GM21447 (cell line): Measurements from ENCODE around the gene EDN2.

Experiments used
- ATAC-seq: cut with Tn5 transposase; IDR thresholded peaks from one replicate; pipeline ENCODE4 v1.9.1; 2021; ENCODE audit not compliant: unreplicated experiment

The EDN2 gene

DNA sequence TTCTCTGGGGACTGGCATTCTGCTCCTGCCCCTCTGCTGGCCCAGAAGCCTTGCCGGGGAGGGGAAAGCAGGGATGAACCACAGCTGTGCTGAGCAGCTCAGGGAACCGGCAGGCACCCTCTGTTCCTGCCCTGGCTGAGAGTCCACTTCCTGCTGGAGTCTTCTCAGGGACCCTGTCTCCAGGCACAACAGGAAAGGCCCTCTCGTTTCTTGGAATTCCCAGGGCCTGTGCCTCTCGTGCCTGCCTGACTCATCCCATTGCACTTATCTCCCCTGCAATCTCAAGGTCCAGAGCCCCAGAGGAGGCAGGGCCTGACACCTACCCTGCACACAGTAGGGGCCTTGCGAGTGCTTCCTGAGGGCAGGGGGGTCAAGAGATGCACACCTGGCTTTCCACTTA, 1.1 kb upstream of the EDN2 start:
- no peak for ATAC-seq

DNA sequence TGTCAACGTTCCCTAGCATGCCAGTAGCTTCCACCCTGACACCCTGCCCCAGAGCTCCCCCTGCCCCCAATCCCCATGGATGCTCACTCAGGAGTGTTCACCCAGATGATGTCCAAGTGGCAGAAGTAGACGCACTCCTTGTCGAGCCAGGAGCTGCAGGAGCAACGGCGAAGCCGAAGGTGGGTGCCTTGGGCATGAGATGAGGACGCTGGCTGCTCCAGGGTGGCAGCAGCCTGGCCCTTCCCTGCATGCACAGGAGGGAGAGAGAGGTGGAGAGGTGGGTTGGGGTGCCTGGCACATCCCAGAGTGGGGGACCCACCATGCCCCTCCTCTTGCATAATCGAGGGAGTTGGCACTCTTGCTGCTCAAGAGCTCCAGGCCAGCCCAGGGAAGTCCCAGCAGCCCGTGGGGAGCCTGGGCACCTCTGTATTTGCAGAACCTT, 502 bp downstream of the EDN2 start:
- ATAC-seq: no peak

DNA sequence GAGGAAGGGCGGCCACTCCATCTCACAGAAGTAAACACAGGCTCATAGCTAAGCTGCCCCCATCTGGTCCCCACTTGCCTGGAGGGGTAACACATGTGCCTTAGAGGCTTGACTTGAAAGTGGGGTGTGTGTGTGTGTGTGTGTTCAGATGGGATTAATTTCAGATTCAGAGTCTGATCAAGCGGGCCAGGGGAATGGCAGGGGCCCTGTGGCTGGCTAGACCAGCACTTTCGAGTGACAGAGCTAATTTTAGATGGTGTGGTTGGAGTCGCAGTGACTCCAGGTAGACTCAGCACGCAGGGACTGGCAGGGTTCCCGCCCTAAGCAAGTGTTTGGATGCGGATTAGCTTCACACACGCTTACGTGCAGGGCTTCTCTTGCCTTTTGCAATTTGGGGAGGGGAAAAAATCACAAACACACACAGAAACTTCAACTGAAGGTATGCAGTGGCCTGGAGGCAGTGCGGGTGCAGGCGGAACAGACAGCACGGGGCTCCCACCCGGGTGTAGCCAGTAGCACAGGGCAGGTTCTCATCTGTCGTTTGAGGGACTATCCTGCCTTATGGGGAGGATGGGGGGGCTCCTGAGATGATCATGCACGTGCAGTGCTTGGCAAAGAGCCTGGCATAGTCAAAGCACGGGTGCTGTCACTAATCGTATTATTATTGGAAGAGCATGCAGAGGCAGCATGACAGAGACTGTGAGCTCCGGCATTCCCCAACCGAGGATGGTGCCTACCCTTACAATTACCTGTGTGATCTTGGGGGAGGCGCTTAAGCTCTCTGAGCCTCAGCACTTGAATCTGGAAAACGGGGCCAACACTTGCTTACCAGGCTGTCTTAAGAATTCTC, 1.3 kb downstream of the EDN2 start:
- no peak for ATAC-seq

DNA sequence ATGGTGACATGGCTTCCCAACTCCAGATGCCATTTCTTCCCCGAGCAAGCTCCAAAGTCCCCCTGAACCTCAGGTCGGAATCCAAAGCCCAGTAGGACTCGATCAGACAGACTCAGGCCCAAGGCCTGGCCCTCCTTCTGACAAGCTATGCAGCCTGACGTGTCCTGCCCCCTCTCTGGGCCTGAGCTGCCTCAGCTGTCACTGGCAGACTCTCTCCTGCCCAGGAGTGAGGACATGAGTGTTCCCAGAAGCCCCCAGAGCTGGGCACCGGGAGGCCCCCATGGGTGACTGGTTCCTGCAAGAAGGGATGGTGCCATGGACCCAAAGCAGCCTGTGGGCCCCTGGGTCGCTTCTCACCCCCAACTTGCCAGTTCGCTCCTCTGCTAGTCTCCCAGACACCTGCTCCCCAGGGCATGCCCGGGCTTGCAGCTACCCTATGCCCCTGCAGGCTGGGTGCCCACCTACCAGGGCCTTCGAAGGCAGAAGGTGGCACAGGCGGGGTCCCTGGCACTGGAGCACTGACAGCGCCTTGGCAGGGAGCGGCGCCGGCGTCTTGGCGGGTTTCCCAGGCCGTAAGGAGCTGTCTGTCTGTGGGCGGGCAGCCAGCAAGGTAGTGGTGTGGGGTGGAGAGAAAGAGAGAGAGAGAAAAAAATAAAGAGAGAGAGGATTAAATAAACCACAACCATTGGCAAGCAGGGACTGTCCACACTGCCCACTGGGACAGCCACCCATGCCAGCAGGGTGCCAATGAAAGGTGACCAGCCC, 2.3 kb downstream of the EDN2 start:
- no peak for ATAC-seq

DNA sequence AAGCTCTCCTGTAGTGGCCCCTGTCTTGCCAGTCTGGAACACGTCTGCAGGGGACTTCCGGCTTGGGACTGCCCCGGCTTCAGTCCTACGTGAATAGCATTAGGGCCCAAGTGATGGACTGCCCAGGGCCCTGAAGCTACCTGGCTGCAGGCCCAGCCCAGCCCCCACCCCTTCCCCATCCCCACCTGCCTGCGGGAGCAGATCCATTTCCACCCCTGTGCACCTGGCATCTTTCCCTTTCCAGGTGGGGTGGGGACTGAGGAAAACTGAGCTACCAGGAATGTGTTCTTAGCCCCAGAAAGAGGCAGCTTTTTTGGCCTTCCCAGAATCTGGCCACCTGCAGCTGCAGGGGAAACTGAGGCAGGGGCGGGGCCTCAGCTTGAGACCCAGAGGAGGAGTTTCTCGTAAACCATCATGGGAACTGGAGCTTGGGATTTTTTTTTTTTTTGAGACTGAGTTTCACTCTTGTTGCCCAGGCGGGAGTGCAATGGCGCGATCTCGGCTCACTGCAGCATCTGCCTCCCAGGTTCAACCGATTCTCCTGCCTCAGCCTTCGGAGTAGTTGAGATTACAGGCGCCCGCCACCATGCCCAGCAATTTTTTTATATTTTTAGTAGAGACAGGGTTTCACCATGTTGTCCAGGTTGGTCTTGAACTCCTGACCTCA, 3.2 kb downstream of the EDN2 start:
- no peak for ATAC-seq

DNA sequence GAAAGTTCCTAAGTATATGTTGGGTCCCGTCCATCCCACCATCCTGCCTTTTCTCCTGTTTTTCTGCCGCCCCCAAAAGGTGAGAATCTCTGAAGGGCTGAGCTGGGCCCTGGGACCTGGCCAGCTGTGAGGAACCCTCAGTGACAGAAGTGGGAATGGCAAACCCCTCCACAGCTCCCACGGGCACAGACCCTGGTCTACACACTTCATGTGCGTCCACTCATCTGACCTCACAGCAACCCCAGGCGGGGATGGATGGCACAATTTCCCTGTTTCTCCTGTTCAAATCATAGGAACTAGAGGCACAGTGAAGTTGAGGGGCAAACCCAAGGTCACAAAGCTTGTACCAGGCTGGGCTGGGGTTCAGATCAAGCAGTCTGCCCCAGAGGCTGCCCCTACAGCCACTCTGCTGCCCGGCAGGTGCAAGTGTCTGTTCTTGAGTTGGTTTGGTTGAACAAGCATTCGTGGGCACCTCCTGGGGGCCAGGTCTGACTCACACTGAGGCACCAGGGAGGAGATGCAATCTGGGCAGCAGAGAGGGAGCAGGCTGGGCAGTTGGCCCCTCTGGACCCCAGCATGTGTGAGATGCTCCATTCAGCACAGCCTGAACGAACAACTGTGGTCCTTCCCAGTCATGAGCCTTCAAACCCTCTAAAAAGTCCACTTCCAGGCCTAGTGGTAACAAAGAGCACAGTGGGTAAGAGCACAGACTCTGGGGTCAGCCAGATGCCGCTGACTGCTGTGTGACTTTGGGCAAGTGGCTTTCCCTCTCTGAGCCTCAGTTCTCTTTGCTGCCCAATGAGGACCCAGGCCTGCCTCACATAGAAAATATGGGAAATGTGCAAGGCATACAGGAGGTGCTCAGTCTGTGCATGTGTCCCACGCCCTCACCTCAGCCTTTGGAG, 4.0 kb downstream of the EDN2 start:
- no peak for ATAC-seq

DNA sequence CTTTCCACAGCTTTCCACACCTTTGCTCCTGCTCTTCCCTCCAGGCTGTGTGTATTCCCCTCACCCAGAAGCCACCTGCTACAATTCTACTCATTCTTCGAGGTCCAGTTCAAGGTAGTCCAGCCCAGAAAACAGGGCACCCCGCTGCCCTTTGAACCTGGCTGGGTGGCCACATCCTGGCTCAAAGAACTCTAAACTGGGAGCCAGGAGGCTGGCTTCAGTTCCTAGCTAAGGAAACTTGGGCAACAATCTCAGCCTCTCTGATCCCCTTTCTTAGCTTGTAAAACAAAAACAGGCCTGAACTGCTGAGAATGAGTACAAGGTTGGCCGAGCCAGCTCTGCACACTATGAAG, 4.7 kb downstream of the EDN2 start:
- no peak for ATAC-seq

DNA sequence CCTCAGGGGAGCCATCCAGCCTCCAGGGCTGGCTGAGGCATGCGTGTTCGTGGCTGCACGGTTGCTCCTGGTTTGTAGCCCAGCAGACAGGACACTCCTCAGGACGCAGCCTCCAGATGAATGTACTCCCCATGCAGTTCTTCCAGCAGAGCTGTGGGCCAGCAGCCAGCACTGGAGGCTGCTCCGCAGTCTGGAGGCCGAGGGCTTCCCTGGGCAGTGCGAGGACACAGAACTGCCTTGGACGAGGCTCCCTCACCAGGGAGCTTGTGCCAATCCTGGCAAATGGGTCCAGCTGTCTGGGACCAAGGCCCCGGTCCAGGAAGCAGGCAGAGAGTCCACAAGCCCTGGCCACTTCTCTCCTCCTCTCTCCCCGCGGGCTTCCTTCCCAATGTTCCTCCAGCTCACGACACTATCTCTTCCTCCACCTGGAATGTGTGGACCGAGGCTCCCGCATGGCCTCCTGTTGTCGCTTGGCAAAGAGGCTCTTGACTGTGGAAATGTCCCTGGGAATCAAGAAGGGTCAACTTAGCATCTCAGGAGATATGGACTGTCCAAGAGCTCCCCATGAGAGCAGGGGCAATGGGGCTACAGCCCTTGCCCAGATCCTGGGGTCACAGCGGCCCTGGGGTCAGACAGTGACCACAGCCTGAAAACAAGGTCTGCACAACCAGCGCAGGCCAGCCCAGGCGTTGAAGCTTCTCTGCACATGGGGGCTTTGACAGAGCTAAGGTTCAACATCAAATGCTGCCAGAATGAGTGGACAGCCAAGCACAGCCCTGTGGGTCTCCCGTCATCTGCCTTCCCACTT, 5.3 kb downstream of the EDN2 start:
- no peak for ATAC-seq

DNA sequence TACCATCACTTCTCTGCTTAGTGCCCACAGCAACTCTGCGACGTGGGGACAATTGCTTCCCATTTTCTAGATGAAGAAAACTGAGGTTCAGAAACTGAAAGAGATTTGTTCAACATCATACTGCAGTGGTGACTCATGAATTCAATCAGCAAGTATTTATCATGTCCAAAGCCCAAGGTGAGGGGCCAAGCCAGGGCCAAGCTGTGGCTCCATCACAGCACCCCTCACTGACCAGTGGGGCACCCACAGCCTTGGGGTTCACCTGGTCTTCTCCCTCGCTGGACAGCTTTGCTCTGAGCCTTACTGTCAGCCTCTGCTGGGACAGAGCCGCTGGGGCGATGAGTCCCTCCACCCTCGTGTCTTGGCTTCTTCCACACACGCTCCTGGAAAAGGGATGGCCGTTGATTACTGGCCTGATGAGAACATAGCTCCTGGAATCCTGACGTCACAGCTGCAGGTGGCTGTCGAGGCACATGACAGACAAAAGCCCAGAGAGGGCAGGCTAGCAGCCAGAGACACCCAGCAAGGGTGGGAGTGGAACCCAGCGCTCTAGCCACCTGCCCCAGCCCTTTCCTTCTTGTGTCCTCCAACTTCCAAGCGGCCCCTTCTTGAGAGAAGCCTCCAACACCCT, 6.2 kb downstream of the EDN2 start:
- ATAC-seq: no peak

DNA sequence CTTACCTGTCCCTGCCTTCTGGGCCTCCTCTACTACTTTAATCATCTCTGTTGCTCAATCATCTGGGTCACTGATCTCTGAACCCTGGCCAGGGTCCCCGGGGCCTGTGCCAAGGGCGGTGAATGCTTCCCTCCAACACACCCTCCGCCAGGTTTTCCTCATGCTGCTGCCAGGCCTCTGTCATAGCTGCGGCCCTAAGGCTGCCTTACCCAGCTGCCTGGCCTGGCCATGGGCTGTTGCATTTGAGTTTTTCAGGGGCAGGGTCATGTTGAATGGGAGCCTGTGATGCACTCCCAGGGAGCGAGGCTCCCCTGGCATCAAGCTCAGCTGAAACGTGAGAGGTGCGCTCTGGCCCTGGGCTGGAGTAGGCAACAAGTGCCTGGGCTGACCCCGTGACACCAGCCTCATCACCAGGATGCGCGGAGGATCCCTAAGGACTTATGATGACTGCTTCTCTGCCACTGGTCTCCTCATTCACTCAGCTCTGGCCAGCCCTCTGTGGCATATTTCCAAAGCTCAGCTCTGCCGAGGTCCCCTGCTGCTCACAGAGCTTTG, 7.6 kb downstream of the EDN2 start:
- ATAC-seq: no peak

DNA sequence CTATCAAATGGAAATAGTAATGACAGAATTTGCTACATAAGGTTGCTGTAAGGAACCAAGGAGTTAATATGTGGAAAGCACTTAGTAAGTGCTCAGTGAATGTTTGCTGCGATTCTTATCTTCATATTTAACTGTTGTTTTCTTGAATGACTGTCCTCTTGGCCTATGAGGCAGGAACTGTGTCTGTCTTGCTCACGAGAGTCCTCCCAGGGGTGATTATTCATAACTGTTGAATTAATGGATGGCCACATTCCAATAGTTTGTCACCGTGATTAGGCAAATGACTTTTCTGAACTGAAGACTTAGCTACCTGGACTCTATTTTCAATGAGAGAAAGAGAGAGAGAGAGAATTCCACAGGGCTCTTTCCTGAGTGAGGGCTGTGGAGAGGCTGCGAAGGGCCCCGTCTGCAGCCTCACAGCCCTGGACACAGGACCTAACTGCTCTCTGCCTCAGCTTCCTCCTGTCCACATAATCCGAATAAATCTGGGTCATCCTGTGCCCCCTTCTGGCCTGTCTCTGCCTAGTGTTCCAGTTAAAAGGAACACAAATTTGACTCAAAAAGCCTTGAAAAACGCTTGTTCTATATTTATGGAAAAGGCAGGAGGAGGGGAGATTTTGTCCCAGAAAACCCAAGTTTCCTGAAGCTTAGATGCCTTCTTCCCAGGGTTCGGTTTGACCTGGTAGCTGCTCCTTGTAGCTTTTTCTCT, 8.5 kb downstream of the EDN2 start:
- no peak for ATAC-seq

DNA sequence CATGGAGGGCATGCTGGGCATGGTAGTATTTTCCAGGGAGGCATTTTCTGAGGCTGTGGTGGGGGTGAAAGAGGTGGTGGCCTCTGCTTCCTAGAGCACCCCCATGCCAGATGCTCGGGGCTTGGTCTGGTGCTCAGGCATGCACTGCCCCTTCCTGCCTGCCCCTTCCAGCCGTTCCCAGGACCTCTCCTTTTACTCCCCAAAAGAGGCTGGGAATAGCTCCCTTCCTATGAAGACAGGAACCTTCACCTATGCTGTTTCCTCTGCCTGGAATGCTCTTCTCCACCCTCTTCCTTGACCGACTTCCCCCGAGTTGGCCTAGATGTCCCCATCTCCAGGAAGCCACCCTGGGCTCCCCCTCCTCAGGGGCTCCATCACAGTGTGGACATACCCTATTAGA, 9.1 kb downstream of the EDN2 start:
- no peak for ATAC-seq

DNA sequence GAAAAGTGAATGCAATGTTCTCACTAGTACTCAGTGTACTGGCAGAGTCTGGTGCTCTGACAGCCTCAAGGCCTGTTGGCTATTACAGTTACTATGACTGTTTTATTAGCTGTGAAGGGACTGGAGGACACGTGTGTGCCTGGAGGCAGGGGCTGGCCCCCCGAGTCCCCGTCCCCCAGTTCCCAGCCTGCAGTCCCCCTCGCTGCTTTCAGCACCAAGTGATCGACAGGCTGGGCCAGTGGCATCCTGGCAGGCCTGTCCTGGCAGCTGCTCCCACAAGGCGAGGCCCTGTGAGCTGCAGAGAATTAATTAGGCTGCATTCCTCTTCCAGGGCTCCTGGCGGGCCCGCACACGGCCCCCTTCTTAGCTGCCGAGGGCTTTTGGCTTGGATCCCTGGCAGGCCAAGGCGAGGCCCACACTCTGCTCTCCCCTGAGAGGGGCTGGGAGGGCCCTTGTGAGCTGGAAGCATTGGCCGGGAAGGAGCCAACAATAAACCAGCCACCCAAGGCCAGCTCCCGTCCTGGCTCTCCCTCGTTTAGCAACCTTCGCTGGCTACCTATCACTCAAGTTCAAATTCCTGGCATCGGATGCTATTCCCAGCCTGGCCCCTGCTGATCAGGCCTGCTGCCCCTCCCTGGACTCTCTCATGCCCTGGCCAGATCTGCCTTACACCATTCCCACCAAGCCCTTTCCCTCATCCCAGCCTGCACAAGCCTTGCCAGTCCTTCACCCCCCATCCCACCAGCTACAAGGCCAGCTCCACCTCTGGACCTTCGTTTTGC, 9.8 kb downstream of the EDN2 start:
- no peak for ATAC-seq

DNA sequence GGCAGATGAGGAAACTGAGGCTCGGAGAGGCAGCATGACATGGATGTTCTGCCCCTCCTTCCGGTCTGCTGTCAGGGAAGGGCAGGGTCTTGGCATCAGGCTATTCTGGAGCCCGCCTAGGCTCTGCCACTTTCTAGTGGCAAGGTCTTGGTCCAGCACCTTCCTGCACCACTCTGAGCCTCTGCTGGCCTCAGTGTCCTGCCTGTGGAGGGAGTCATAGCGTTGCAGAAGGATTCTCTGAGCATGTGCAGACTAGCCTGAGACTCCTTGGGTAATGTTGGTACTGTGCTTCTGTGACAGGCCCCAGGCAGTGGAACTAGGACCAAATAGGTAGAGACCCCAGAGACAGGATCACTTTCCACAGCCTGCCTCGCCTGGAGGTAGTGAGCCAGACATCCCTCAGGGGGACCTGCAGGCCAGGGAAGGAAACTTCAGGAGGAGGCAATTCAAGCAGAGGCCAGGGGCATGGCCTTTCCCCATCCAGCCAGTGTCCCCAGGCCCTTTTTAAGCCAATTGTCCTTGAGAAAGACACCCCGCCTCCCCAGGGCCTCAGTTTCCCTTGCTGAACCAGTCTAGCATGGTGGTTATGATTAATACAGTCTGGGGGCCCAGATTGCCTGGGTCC, 10.6 kb downstream of the EDN2 start:
- no peak for ATAC-seq

DNA sequence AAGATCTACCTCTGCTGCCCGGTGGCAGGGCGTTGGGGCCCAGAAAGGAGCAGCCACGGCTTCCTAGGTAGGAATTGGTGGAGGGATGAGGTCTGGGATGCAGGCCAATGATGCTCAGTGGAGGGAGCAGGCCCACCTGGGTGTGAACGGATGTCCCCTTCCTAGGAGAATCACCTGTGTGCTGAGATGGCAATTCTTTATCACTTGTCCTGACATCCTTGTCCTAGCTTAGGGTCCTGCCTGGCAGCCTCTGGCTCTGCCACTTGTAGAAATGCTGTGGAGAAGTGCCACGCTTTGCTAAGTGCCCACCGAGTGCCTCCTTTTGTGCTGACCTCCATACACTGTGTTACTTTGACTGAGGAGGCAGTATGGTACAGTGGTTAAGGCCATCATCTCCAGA, 12.8 kb downstream of the EDN2 start:
- no peak for ATAC-seq

DNA sequence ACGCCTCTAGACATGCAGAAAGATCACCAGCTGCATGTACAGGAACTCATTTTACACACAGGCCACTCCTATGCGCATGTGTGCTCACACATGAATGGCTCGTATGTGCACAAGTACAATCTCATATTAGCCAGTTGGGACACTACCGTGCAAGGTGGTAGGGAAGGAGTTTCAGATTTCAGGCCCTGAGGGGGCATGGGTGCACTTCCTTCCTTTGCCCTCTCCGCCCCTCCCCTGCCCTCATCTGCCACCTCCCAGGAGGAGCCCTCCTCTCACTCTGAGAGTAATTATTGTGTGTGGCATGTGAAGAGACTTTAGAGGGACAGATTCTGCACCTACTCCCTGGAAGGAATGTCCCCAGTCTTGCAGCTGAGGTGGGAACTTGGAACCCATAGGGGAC, 14.8 kb downstream of the EDN2 start:
- no peak for ATAC-seq

DNA sequence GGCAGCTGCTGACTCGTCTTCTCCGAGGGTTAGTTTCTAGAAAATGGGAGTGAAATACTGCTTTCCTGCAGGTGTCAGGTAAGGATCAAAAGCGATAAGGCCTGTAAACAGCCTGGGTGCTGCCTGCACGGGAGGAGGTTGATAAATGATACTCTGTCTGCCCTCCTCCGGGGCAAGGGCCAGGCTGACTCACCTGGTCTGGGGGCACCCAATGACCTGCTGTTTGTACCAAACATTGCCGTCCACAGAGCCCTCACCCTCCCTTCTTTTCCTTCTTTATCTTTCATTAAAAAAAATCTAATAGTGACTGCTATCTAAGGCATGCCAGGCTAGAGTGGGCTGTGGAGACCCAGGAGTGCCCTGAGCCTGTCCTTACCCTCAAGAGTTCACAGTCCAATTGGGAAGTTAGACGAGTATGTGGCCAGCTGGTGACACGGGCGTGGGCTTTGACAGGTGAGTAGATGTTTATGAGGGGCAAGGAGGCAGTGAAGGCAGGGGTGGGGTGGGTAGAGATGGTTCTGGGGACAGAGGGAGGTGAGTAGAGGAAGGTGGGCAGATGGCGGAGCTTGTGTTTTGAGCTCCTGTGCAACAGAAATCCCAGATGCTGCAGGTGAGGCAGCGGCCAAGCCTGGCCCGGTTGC, 16.2 kb downstream of the EDN2 start:
- ATAC-seq: no peak
